ENCODE data around the gene FOXL2. TPM values are rescaled to one million over a fixed set of nuclear protein-coding genes. Genes with fewer than 3 reads are reported as not detected.

Gene FOXL2
- total and polyA plus RNA-seq, 2 of the 13 experiments (the other 11 are each of a cell fraction or from before 2014, with no cell fraction given), result not detected

GRCh38 chr3:138944654-138944928 is 2.3 kb downstream of the FOXL2 start:
- CTCF ChIA-PET (ENCODE audit: low intra/inter-chr PET ratio, low total read pairs), result no interaction called here
- DNase-seq (ENCODE audit: low spot score) (no peak), FAIRE-seq (no peak), ATAC-seq (no peak)
- no peaks in the 10 kb centered on the region for H3K9me3 ChIP-seq (ENCODE audit: low read length)
- no peak overlapping the region for H2AFZ ChIP-seq (ENCODE audit: low read length)
- no peaks in the 10 kb centered on the region for H4K20me1 ChIP-seq (ENCODE audit: insufficient read depth, low read length)
- H3K4me1 ChIP-seq (ENCODE audit: insufficient read depth, low read length), result peaks cover 3% of the 10 kb centered on the region
- H3K27ac ChIP-seq (ENCODE audit: extremely low read length, insufficient read depth, low read length), result no peak overlapping the region
- POLR2A ChIA-PET, result no interaction called here
- H3K4me3 ChIP-seq (replicated peaks in 1 of 3; ENCODE audit: insufficient read depth in 1 of 3, low read depth in 2 of 3, low read length in 3 of 3), result peak overlapping the region in 2 of 3 experiments; percentile 12 to 32; a peak in 1 of 6 replicates
- 26% methylated on average over 12 of the region's 12 CpGs for WGBS (ENCODE audit: low lambda C conversion rate)
- H3K36me3 ChIP-seq (replicated peaks in 1 of 2; ENCODE audit: control insufficient read depth in 1 of 2, insufficient read depth in 2 of 2, low read length in 2 of 2), result no peaks in the 10 kb centered on the region
- H3K4me2 ChIP-seq (ENCODE audit: low read depth, low read length), result peak overlapping the region; percentile 38
- intact Hi-C loops (cut with micrococcal nuclease; ENCODE audit: unreplicated experiment), result loop anchor here (5.0 kb wide), 1 partner anchor 168 kb away; no protein-coding TSS in a partner anchor
- in situ Hi-C loops (cut with HindIII; ENCODE audit: extremely low pct_ligation_motif_present, low pct_unique_long_range_greater_than_20kb), result no loop called here
- TF ChIP-seq CBX2 (IDR thresholded peaks at IDR 0.05; ENCODE audit: low read depth, low read length) (0 out of 2 replicates have a peak, but pooled peaks have one; percentile 6), CBX2 (CRISPR knock-in tag; IDR thresholded peaks at IDR 0.05; ENCODE audit: low read depth) (no peak), EZH2 (conservative IDR thresholded peaks at IDR 0.05; ENCODE audit: low read depth, low read length) (0 out of 2 replicates have a peak, but pooled peaks have one; percentile 39), ZNF552 (CRISPR knock-in tag; IDR thresholded peaks at IDR 0.05; ENCODE audit: borderline replicate concordance) (no peak)
- H3K79me2 ChIP-seq (ENCODE audit: insufficient read depth, low read length), result no peaks in the 10 kb centered on the region
- no TSS peak for BruUV-seq (replicated peaks)
- no peak overlapping the region for H3K9ac ChIP-seq (ENCODE audit: insufficient read depth, low read depth, low read length)
- H3K27me3 ChIP-seq (ENCODE audit: control insufficient read depth in 1 of 2, insufficient read depth in 2 of 2, low read length in 2 of 2), result peaks cover 20 to 89% of the 10 kb centered on the region in 2 experiments

GRCh38 chr3:138943724-138944653 is 2.9 kb downstream of the FOXL2 start:
- in situ Hi-C loops (cut with HindIII; ENCODE audit: extremely low pct_ligation_motif_present, low pct_unique_long_range_greater_than_20kb), result no loop called here
- Histone ChIP-seq H3K4me1 (ENCODE audit: insufficient read depth, low read length) (0 out of 2 replicates have a peak, but pooled peaks cover under 1% of the 10 kb centered on the region), H3K4me3 (replicated peaks in 1 of 3; ENCODE audit: insufficient read depth in 1 of 3, low read depth in 2 of 3, low read length in 3 of 3) (no peak overlapping the region), H3K9me3 (ENCODE audit: low read length) (no peaks in the 10 kb centered on the region), H4K20me1 (ENCODE audit: insufficient read depth, low read length) (no peaks in the 10 kb centered on the region), H3K36me3 (replicated peaks in 1 of 2; ENCODE audit: control insufficient read depth in 1 of 2, insufficient read depth in 2 of 2, low read length in 2 of 2) (no peaks in the 10 kb centered on the region), H3K79me2 (ENCODE audit: insufficient read depth, low read length) (no peaks in the 10 kb centered on the region), H3K9ac (ENCODE audit: insufficient read depth, low read depth, low read length) (no peak overlapping the region), H3K27me3 (ENCODE audit: control insufficient read depth in 1 of 2, insufficient read depth in 2 of 2, low read length in 2 of 2) (peaks cover 15 to 89% of the 10 kb centered on the region in 2 experiments), H2AFZ (ENCODE audit: low read length) (no peak overlapping the region), H3K27ac (ENCODE audit: extremely low read length, insufficient read depth, low read length) (no peak overlapping the region), H3K4me2 (ENCODE audit: low read depth, low read length) (no peak overlapping the region)
- DNase-seq (ENCODE audit: low spot score) (no peak), ATAC-seq (no peak), FAIRE-seq (no peak)
- POLR2A ChIA-PET, result no interaction called here
- no TSS peak for BruUV-seq (replicated peaks)
- CTCF ChIA-PET (ENCODE audit: low intra/inter-chr PET ratio, low total read pairs), result interaction anchor here (1.4 kb wide), 1 partner anchor 385 kb away, joined by 5 read pairs; no protein-coding TSS in a partner anchor
- TF ChIP-seq SCMH1 (CRISPR knock-in tag; IDR thresholded peaks at IDR 0.05; ENCODE audit: borderline replicate concordance), result 0 out of 2 replicates have a peak, but pooled peaks have one; percentile 12
- TF ChIP-seq FOSL2 (CRISPR knock-in tag; IDR thresholded peaks at IDR 0.05), result 0 out of 2 replicates have a peak, but pooled peaks have one; percentile 16
- peak; percentile 65 for TF ChIP-seq ZBTB21 (CRISPR knock-in tag; IDR thresholded peaks at IDR 0.05)
- peak; percentile 96 for TF ChIP-seq EZH2 (conservative IDR thresholded peaks at IDR 0.05; ENCODE audit: low read depth, low read length)
- TF ChIP-seq MATR3 (CRISPR knock-in tag; IDR thresholded peaks at IDR 0.05), result no peak
- TF ChIP-seq CBX2 (IDR thresholded peaks at IDR 0.05; ENCODE audit: low read depth, low read length), result peak; percentile 92; the same call in 1 of the 2 replicates
- no peak; the same call in 1 of the 2 replicates for TF ChIP-seq CBX2 (CRISPR knock-in tag; IDR thresholded peaks at IDR 0.05; ENCODE audit: low read depth)
- TF ChIP-seq RNF2 (conservative IDR thresholded peaks at IDR 0.05; ENCODE audit: low read depth), result peak; percentile 25; the same call in 1 of the 2 replicates
- no peak for TF ChIP-seq PHF20 (CRISPR knock-in tag; IDR thresholded peaks at IDR 0.05)
- no peak for TF ChIP-seq MBD4 (IDR thresholded peaks at IDR 0.05; ENCODE audit: borderline replicate concordance, low read length)
- TF ChIP-seq PRDM15 (CRISPR knock-in tag; IDR thresholded peaks at IDR 0.05), result peak; percentile 50; the same call in 1 of the 2 replicates
- 35% methylated on average over 30 of the region's 30 CpGs for WGBS (ENCODE audit: low lambda C conversion rate)
- intact Hi-C loops (cut with micrococcal nuclease; ENCODE audit: unreplicated experiment), result loop anchor here (1.0 to 5.0 kb wide), 2 partner anchors 7 to 168 kb away; no protein-coding TSS in a partner anchor
